Trophoblast cell (in vitro differentiated cells and primary cell): Measurements from ENCODE around the gene TECPR1.

ENCODE experiments used
- DNase-seq, 2 donors: peaks; one replicate each; pipeline ENCODE4 v3.0.0-alpha.2; 2016
- H2AFZ ChIP-seq: 2 replicates; pipeline ENCODE4 v1.6.1; 2013; ENCODE audit warnings: low read length, moderate library complexity, mild to moderate bottlenecking; ENCODE audit not compliant: insufficient read depth, poor library complexity
- H2AK5ac ChIP-seq: 2 replicates; pipeline ENCODE4 v1.6.1; 2013; ENCODE audit warnings: mild to moderate bottlenecking, low read length
- H2BK120ac ChIP-seq: 2 replicates; pipeline ENCODE4 v1.6.1; 2013; ENCODE audit warnings: low read length, mild to moderate bottlenecking, moderate library complexity; ENCODE audit not compliant: insufficient read depth, poor library complexity
- H2BK12ac ChIP-seq: 2 replicates; pipeline ENCODE4 v1.6.1; 2013; ENCODE audit warnings: mild to moderate bottlenecking, low read length, moderate library complexity
- H2BK5ac ChIP-seq: 2 replicates; pipeline ENCODE4 v1.6.1; 2013; ENCODE audit warnings: low read length, low read depth, moderate library complexity, mild to moderate bottlenecking; ENCODE audit not compliant: poor library complexity
- H3K14ac ChIP-seq: 2 replicates; pipeline ENCODE4 v1.6.1; 2013; ENCODE audit warnings: mild to moderate bottlenecking, low read length
- H3K18ac ChIP-seq: 2 replicates; pipeline ENCODE4 v1.6.1; 2013; ENCODE audit warnings: mild to moderate bottlenecking, low read length
- H3K23ac ChIP-seq: 2 replicates; pipeline ENCODE4 v1.6.1; 2013; ENCODE audit warnings: low read length
- H3K27ac ChIP-seq: 2 replicates; pipeline ENCODE4 v1.5.1; 2013; ENCODE audit warnings: low read depth, mild to moderate bottlenecking, inconsistent platforms, low read length, moderate library complexity
- H3K27me3 ChIP-seq: 2 replicates; pipeline ENCODE4 v1.6.1; 2013; ENCODE audit warnings: inconsistent platforms, mild to moderate bottlenecking, low read length, moderate library complexity; ENCODE audit not compliant: insufficient read depth
- H3K36me3 ChIP-seq, 2 experiments: 1 replicate in 1 of 2; 2 replicates in 1 of 2; pipeline ENCODE4 v1.6.1; 2013; ENCODE audit warnings: low read length in 2 of 2, mild to moderate bottlenecking in 2 of 2, moderate library complexity in 1 of 2; ENCODE audit not compliant: insufficient read depth in 2 of 2, control insufficient read depth in 1 of 2
- H3K4ac ChIP-seq: 2 replicates; pipeline ENCODE4 v1.6.1; 2013; ENCODE audit warnings: low read depth, mild to moderate bottlenecking, low read length, moderate library complexity
- H3K4me1 ChIP-seq, 2 experiments: 1 replicate in 1 of 2; 2 replicates in 1 of 2; pipeline ENCODE4 v1.6.1; 2013; ENCODE audit warnings: low read length in 2 of 2, mild to moderate bottlenecking in 2 of 2, moderate library complexity in 1 of 2; ENCODE audit not compliant: insufficient read depth in 2 of 2, control insufficient read depth in 1 of 2
- H3K4me2 ChIP-seq: 2 replicates; pipeline ENCODE4 v1.6.1; 2013; ENCODE audit warnings: inconsistent platforms, mild to moderate bottlenecking, low read length, moderate library complexity
- H3K4me3 ChIP-seq: 2 replicates; pipeline ENCODE4 v1.5.1; 2013; ENCODE audit warnings: mild to moderate bottlenecking, low read depth, low read length, inconsistent platforms
- H3K79me1 ChIP-seq: one replicate; pipeline ENCODE4 v1.6.1; 2013; ENCODE audit warnings: low read length
- H3K79me2 ChIP-seq: 2 replicates; pipeline ENCODE4 v1.6.1; 2013; ENCODE audit warnings: low read length, mild to moderate bottlenecking; ENCODE audit not compliant: control insufficient read depth, insufficient read depth, poor library complexity
- H3K9ac ChIP-seq: 2 replicates; pipeline ENCODE4 v1.6.1; 2013; ENCODE audit warnings: mild to moderate bottlenecking, low read length
- H3K9me3 ChIP-seq: 2 replicates; pipeline ENCODE4 v1.6.1; 2013; ENCODE audit warnings: low read depth, mild to moderate bottlenecking, control low read depth, inconsistent platforms, low read length; ENCODE audit not compliant: insufficient read depth
- H4K12ac ChIP-seq: 2 replicates; pipeline ENCODE4 v1.6.1; 2013; ENCODE audit warnings: low read depth, mild to moderate bottlenecking, low read length, moderate library complexity
- H4K8ac ChIP-seq: 2 replicates; pipeline ENCODE4 v1.6.1; 2013; ENCODE audit warnings: low read depth, mild to moderate bottlenecking, low read length, moderate library complexity
- H4K91ac ChIP-seq: one replicate; pipeline ENCODE4 v1.6.1; 2013; ENCODE audit warnings: low read depth, mild to moderate bottlenecking, low read length, moderate library complexity
- WGBS: extraction: QIAGEN DNeasy Blood & Tissue Kit; methylation state at CpG from one replicate; pipeline ENCODE4 v1.1.7; 2013; ENCODE audit warnings: missing lambda C conversion rate; ENCODE audit not compliant: insufficient read length, insufficient coverage; ENCODE audit errors: extremely low coverage; 5-methylcytosine and 5-hydroxymethylcytosine counted together

TECPR1 gene

GRCh38 chr7:98211221-98211675 is 40.8 kb downstream of the TECPR1 start, which contains the start of gene BHLHA15:
TSS of gene BHLHA15 (plus strand) at chr7:98211439. CDS start at chr7:98212310, 871 bp downstream.
- Histone ChIP-seq H3K4ac (no peak within 1 kb of the TSS), H2BK12ac (no peak within 1 kb of the TSS), H3K4me3 (peak within 1 kb of the TSS; percentile 58), H2BK5ac (no peak within 1 kb of the TSS), H2AK5ac (no peak within 1 kb of the TSS), H4K8ac (no peak within 1 kb of the TSS), H3K27ac (no peak within 1 kb of the TSS), H3K79me1 (no peaks in the 10 kb centered on the region), H3K79me2 (no peaks in the 10 kb centered on the region), H3K4me2 (peak within 1 kb of the TSS; percentile 73), H4K91ac (no peak within 1 kb of the TSS), H4K12ac (no peak within 1 kb of the TSS), H3K23ac (no peak within 1 kb of the TSS), H3K36me3 (peaks cover 6 to 7% of the 10 kb centered on the region in 2 experiments), H3K27me3 (no peaks in the 10 kb centered on the region), H2AFZ (no peak within 1 kb of the TSS), H2BK120ac (no peak within 1 kb of the TSS), H3K9me3 (peaks cover 2% of the 10 kb centered on the region), H3K4me1 (peaks cover 7 to 8% of the 10 kb centered on the region in 2 experiments), H3K9ac (no peak within 1 kb of the TSS), H3K14ac (peak within 1 kb of the TSS; percentile 10), H3K18ac (no peak within 1 kb of the TSS)
- peak in 1 of 2 donors; percentile 52 for DNase-seq
- WGBS: no CpG with 5 or more reads among the region's 45 CpGs

GRCh38 chr7:98210513-98211220 is 41.4 kb downstream of the TECPR1 start:
- Histone ChIP-seq H2BK5ac (no peak overlapping the region), H3K27ac (no peak overlapping the region), H3K79me2 (no peaks in the 10 kb centered on the region), H3K9ac (no peak overlapping the region), H3K9me3 (peaks cover 2% of the 10 kb centered on the region), H3K4ac (no peak overlapping the region), H3K18ac (no peak overlapping the region), H3K79me1 (no peaks in the 10 kb centered on the region), H2BK12ac (no peak overlapping the region), H3K4me1 (peaks cover 7 to 8% of the 10 kb centered on the region in 2 experiments), H3K27me3 (no peaks in the 10 kb centered on the region), H2AK5ac (no peak overlapping the region), H4K12ac (no peak overlapping the region), H3K4me3 (peak overlapping the region; percentile 58), H3K36me3 (peaks cover 7% of the 10 kb centered on the region in 2 experiments), H2AFZ (no peak overlapping the region), H4K91ac (no peak overlapping the region), H3K4me2 (peak overlapping the region; percentile 73), H2BK120ac (no peak overlapping the region), H3K23ac (no peak overlapping the region), H4K8ac (no peak overlapping the region), H3K14ac (no peak overlapping the region)
- no CpG with 5 or more reads among the region's 49 CpGs for WGBS
- peak in 1 of 2 donors; percentile 45 for DNase-seq

DNA sequence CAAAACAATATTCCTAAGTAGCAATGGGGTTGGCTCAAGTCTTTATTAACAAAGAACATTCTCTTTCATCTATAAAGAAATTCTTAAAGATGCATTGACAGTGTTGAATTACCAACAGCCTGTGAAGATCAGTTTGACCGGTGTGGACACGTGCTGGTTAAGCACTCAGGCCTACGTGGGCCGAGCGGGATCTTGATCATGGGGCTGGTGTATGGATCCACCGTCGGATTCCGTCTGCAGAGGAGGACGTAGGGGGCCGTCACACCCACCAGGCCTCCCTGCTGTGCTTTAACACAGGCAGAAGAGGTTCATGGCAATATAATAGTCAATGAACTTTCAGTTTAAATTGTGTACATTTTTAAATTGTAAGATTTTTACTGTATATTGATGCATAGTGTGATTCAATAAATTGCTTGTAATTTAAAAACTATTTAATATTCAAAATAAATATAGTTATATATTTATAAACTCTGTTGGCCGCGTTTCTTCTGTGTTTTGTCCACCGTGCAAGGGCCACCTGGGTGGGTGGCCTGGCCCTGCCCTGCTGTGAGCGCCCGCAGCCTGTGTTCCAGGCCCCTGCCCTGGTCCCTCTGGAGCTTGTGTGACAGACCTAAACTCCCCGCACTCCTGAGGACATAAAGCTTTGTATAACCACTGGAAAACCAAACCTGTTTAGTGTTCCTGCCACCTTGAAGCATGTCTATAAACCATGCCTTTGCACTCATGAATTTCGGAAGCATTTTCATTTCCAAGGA is 42.7 kb downstream of the TECPR1 start:
- H2AFZ ChIP-seq: no peak overlapping the region
- no peak for DNase-seq
- H3K9ac ChIP-seq: no peak overlapping the region
- H3K79me1 ChIP-seq: no peaks in the 10 kb centered on the region
- H3K79me2 ChIP-seq: no peaks in the 10 kb centered on the region
- no peak overlapping the region for H3K4ac ChIP-seq
- no peak overlapping the region for H3K4me3 ChIP-seq
- no peak overlapping the region for H4K8ac ChIP-seq
- no peak overlapping the region for H4K91ac ChIP-seq
- peaks cover 14% of the 10 kb centered on the region in 2 experiments for H3K36me3 ChIP-seq
- no peaks in the 10 kb centered on the region for H3K27me3 ChIP-seq
- H3K14ac ChIP-seq: no peak overlapping the region
- H3K18ac ChIP-seq: no peak overlapping the region
- H2BK120ac ChIP-seq: no peak overlapping the region
- peaks cover 2% of the 10 kb centered on the region for H3K9me3 ChIP-seq
- H3K4me2 ChIP-seq: no peak overlapping the region
- peaks cover 7 to 8% of the 10 kb centered on the region in 2 experiments for H3K4me1 ChIP-seq
- no peak overlapping the region for H2BK5ac ChIP-seq
- no peak overlapping the region for H2AK5ac ChIP-seq
- H3K27ac ChIP-seq: no peak overlapping the region
- no CpG with 5 or more reads among the region's 17 CpGs for WGBS
- H2BK12ac ChIP-seq: no peak overlapping the region
- H4K12ac ChIP-seq: no peak overlapping the region
- H3K23ac ChIP-seq: no peak overlapping the region

DNA sequence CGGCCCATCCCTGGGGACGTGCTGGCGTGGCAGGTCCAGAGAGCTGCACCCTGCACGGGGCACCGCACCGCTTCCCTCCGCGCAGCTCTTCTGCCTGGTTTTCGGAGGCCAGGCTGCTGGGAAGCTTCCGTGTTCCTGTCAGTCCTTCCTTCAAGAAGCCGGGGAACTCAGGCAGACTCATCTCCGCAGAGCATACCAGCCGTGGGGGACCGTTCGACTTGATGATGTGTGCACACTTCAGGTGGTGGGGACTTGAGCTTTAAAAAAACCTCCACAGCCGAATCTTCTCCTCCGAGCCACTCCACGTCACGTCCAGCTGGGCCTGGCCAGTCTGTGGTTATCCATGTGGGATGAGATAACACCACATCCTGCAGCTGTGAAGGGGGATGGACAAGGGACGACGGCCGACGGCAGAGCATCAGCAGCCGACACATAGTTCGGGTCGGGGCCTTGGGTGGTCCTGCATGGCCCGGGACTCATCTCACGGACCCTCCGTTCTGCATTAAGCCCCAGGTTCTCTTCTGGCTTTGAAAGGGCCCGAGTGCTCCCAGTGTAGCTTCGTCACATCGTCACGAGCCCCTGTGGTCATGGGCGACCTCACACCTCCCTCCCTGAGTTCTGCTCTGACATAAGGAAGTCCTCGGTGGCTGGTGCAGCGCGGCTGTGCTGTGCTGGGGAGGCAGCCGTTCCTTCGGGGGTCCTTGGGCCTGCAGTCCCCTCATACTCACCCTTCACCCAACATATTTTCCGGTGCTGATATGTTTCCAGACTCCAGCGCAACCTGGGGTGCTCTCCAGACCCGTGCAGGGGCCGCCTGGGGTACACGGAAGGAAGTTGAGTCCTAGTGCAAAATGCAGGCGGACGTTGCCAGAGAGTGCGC is 45.3 kb downstream of the TECPR1 start:
- Histone ChIP-seq H3K79me1 (no peaks in the 10 kb centered on the region), H3K27ac (no peak overlapping the region), H3K79me2 (no peaks in the 10 kb centered on the region), H3K9me3 (no peaks in the 10 kb centered on the region), H3K4me3 (no peak overlapping the region), H2BK120ac (no peak overlapping the region), H2AK5ac (no peak overlapping the region), H2BK5ac (no peak overlapping the region), H4K91ac (no peak overlapping the region), H2AFZ (no peak overlapping the region), H3K14ac (no peak overlapping the region), H2BK12ac (no peak overlapping the region), H3K4ac (no peak overlapping the region), H3K36me3 (peaks cover 16 to 18% of the 10 kb centered on the region in 2 experiments), H3K4me1 (peaks cover 3 to 5% of the 10 kb centered on the region in 2 experiments), H3K4me2 (no peak overlapping the region), H4K8ac (no peak overlapping the region), H3K23ac (no peak overlapping the region), H4K12ac (no peak overlapping the region), H3K9ac (no peak overlapping the region), H3K18ac (no peak overlapping the region), H3K27me3 (no peaks in the 10 kb centered on the region)
- no CpG with 5 or more reads among the region's 47 CpGs for WGBS
- no peak for DNase-seq
